Activated CD8-positive, alpha-beta memory T cell treated with anti-CD3 and anti-CD28 coated beads, Interleukin-2, amount 10 ng/mL, durations not matched to agents 7 days and 5 days (primary cell): ENCODE results near the gene MPEG1. TPM values are rescaled to one million over a fixed set of nuclear protein-coding genes. Genes with fewer than 3 reads are reported as not detected.

Source experiments
- ATAC-seq: fragments of 150-1000 bp; cut with Tn5 transposase; one replicate; pipeline ENCODE4 v1.10.0; 2021; ENCODE audit warnings: moderate library complexity
- CTCF ChIA-PET: fragments of 350-600 bp; sonication (Branson Sonifier 250); formaldehyde crosslinking; loops from one replicate; lab custom pipeline; 2021; ENCODE audit warnings: antibody characterized with exemption; lab: Charles Lee
- DNase-seq: peaks from one replicate; pipeline ENCODE4 v3.0.0-alpha.2; 2020
- H3K27ac Mint-ChIP-seq: one replicate; pipeline ENCODE4 v1.8.0; 2021; ENCODE audit warnings: mild to moderate bottlenecking, mixed read lengths
- H3K27me3 Mint-ChIP-seq: one replicate; pipeline ENCODE4 v1.8.0; 2021; ENCODE audit warnings: mixed read lengths
- H3K36me3 Mint-ChIP-seq: one replicate; pipeline ENCODE4 v1.8.0; 2021; ENCODE audit warnings: mild to moderate bottlenecking, mixed read lengths
- H3K4me1 Mint-ChIP-seq: one replicate; pipeline ENCODE4 v1.8.0; 2021; ENCODE audit warnings: mixed read lengths
- H3K4me3 Mint-ChIP-seq: one replicate; pipeline ENCODE4 v1.8.0; 2021; ENCODE audit warnings: mild to moderate bottlenecking, moderate library complexity, mixed read lengths
- H3K9me3 Mint-ChIP-seq: one replicate; pipeline ENCODE4 v1.8.0; 2022; ENCODE audit warnings: low read depth, mixed read lengths
- total RNA-seq, 2 experiments: library from RNA; stranded (reverse); gene quantifications; one replicate each; pipeline ENCODE4 v1.2.3, GENCODE V29; 2021

MPEG1 gene
- total RNA-seq, 2 experiments from 2014 or later: not detected

GRCh38 chr11:59172345-59173079, 40.2 kb downstream of the MPEG1 start:
- no peak overlapping the region for H3K27ac Mint-ChIP-seq
- H3K36me3 Mint-ChIP-seq: no peaks in the 10 kb centered on the region
- ATAC-seq (peak; percentile 34), DNase-seq (no peak)
- peak overlapping the region; percentile 60 for H3K4me3 Mint-ChIP-seq
- peaks cover 9% of the 10 kb centered on the region for H3K4me1 Mint-ChIP-seq
- H3K9me3 Mint-ChIP-seq: no peaks in the 10 kb centered on the region
- CTCF ChIA-PET: interaction anchor here (0.6 to 4.2 kb wide), 31 partner anchors 9 to 507 kb away, joined by 3 to 57 read pairs (median 6); partner anchors contain the start of genes FAM111A, FAM111B and OR5A1
- peaks cover 29% of the 10 kb centered on the region for H3K27me3 Mint-ChIP-seq

GRCh38 chr11:59171508-59172322, 41.0 kb downstream of the MPEG1 start, which contains the start of gene DTX4:
Gene DTX4, plus strand, starts transcription at chr11:59172132. Its CDS starts 464 bp downstream, at chr11:59172596.
- peak within 1 kb of the TSS; percentile 60 for H3K4me3 Mint-ChIP-seq
- peak; percentile 89 for ATAC-seq
- CTCF ChIA-PET: interaction anchor here (0.6 to 4.2 kb wide), 44 partner anchors 9 to 615 kb away, joined by 3 to 57 read pairs (median 5); partner anchors contain the start of genes FAM111A, FAM111B, MPEG1 and OR5A1
- peaks cover 35% of the 10 kb centered on the region for H3K27me3 Mint-ChIP-seq
- no peak within 1 kb of the TSS for H3K27ac Mint-ChIP-seq
- DNase-seq: peak; percentile 94
- H3K36me3 Mint-ChIP-seq: no peaks in the 10 kb centered on the region
- peaks cover 9% of the 10 kb centered on the region for H3K4me1 Mint-ChIP-seq
- no peaks in the 10 kb centered on the region for H3K9me3 Mint-ChIP-seq

- no peak for DNase-seq
- ATAC-seq: no peak
- H3K27ac Mint-ChIP-seq: no peak overlapping the region
- H3K4me1 Mint-ChIP-seq: no peaks in the 10 kb centered on the region
- H3K4me3 Mint-ChIP-seq: no peak overlapping the region
- no peaks in the 10 kb centered on the region for H3K9me3 Mint-ChIP-seq
- CTCF ChIA-PET: interaction anchor here (1.3 to 2.4 kb wide), 5 partner anchors 8 to 106 kb away, joined by 3 to 8 read pairs (median 3); partner anchors contain the start of gene DTX4
- peaks cover 40% of the 10 kb centered on the region for H3K27me3 Mint-ChIP-seq
- H3K36me3 Mint-ChIP-seq: no peaks in the 10 kb centered on the region
Measured at GRCh38 chr11:59164028-59164427, 48.7 kb downstream of the MPEG1 start.

Other genes starting within 250 kb of the MPEG1 start
- not detected for gene GLYATL1B, start 126.6 kb downstream of the MPEG1 start, total RNA-seq
- gene FAM111B, start 105.7 kb downstream of the MPEG1 start, total RNA-seq: 10 to 100 TPM; 42.7 to 46.5 TPM
- gene FAM111A, start 70.1 kb downstream of the MPEG1 start, total RNA-seq: 100 to 1,000 TPM; 136 to 152 TPM
- under 1 TPM; 0.12 to 0.28 TPM for gene DTX4, start 40.8 kb downstream of the MPEG1 start, total RNA-seq
- not detected for gene OR5AN1, start 146.0 kb upstream of the MPEG1 start, total RNA-seq
- gene OR5A2, start 213.5 kb upstream of the MPEG1 start, total RNA-seq: not detected
- gene OR5A1, start 223.5 kb upstream of the MPEG1 start, total RNA-seq: not detected
- not detected for gene OR4D6, start 244.0 kb upstream of the MPEG1 start, total RNA-seq